OCI-LY3 (cell line): ENCODE measurements around the gene NOD2.

Source experiments
- H2AFZ ChIP-seq: fragments of 200-600, 300-600 bp; shearing (Covaris generic); 2 replicates; pipeline ENCODE4 v1.6.0; 2014; ENCODE audit warnings: antibody characterized with exemption, low read depth, low read length
- H3K27ac ChIP-seq: fragments of 200-600, 300-600 bp; sonication (generic); 2 replicates; pipeline ENCODE4 v1.5.1; 2014; ENCODE audit warnings: mild to moderate bottlenecking, low read length, moderate library complexity, mixed read lengths
- H3K27me3 ChIP-seq: fragments of 200-600, 300-600 bp; sonication (generic); 2 replicates; pipeline ENCODE4 v1.6.1; 2014; ENCODE audit warnings: low read depth, low read length, mixed read lengths
- H3K36me3 ChIP-seq: fragments of 200-600, 300-600 bp; sonication (generic); replicated peaks from 2 replicates; pipeline ENCODE3; 2014; ENCODE audit warnings: low read depth, low read length, mixed read lengths
- H3K4me1 ChIP-seq: fragments of 300-600, 200-600 bp; sonication (generic); 2 replicates; pipeline ENCODE4 v1.6.1; 2014; ENCODE audit warnings: low read length, mixed read lengths
- H3K4me2 ChIP-seq: fragments of 200-600, 300-600 bp; sonication (generic); 2 replicates; pipeline ENCODE4 v1.6.1; 2014; ENCODE audit warnings: low read length, mixed read lengths
- H3K4me3 ChIP-seq: fragments of 300-600, 200-600 bp; sonication (generic); 2 replicates; pipeline ENCODE4 v1.5.1; 2014; ENCODE audit warnings: antibody characterized with exemption, mild to moderate bottlenecking, low read length, moderate library complexity
- H3K79me2 ChIP-seq: fragments of 300-600, 200-600 bp; shearing (Covaris generic); 2 replicates; pipeline ENCODE4 v1.6.1; 2014; ENCODE audit warnings: mild to moderate bottlenecking, low read length, mixed read lengths
- H3K9ac ChIP-seq: fragments of 300-600, 200-600 bp; shearing (Covaris generic); 2 replicates; pipeline ENCODE4 v1.6.0; 2014; ENCODE audit warnings: mild to moderate bottlenecking, low read length, moderate library complexity
- H3K9me3 ChIP-seq: fragments of 200-600, 300-600 bp; shearing (Covaris generic); 2 replicates; pipeline ENCODE4 v1.6.1; 2014; ENCODE audit warnings: low read length, mixed read lengths; ENCODE audit not compliant: insufficient read depth
- H4K20me1 ChIP-seq: fragments of 200-600, 300-600 bp; sonication (generic); 2 replicates; pipeline ENCODE4 v1.6.1; 2016; ENCODE audit warnings: low read length, mixed read lengths; ENCODE audit not compliant: insufficient read depth
- CTCF ChIP-seq: fragments of 200-600, 300-600 bp; sonication (generic); IDR thresholded peaks from 2 replicates; pipeline ENCODE4 v1.5.1; 2014; ENCODE audit warnings: antibody characterized with exemption, low read length, low read depth
- EZH2phosphoT487 ChIP-seq: fragments of 200-600 bp; shearing (Covaris generic); IDR thresholded peaks from 2 replicates; pipeline ENCODE4 v1.6.1; 2018; ENCODE audit warnings: antibody characterized with exemption, mixed run types, low read depth

The NOD2 gene

GRCh38 chr16:50675686-50676610, 17.5 kb upstream of the NOD2 start:
- H3K9ac ChIP-seq, result no peak overlapping the region
- no peak overlapping the region for H3K4me2 ChIP-seq
- no peaks in the 10 kb centered on the region for H3K79me2 ChIP-seq
- H4K20me1 ChIP-seq, result no peaks in the 10 kb centered on the region
- no peaks in the 10 kb centered on the region for H3K27me3 ChIP-seq
- H2AFZ ChIP-seq, result no peak overlapping the region
- TF ChIP-seq EZH2phosphoT487 (no peak), CTCF (no peak)
- H3K27ac ChIP-seq, result no peak overlapping the region
- H3K36me3 ChIP-seq, result peaks cover 48% of the 10 kb centered on the region
- H3K4me1 ChIP-seq, result peaks cover 8% of the 10 kb centered on the region
- peaks cover 13% of the 10 kb centered on the region; the same call in 1 of the 2 replicates for H3K9me3 ChIP-seq
- no peak overlapping the region for H3K4me3 ChIP-seq

GRCh38 chr16:50676684-50677225, 16.7 kb upstream of the NOD2 start:
- H3K9me3 ChIP-seq, result peaks cover 6% of the 10 kb centered on the region; the same call in 1 of the 2 replicates
- H3K4me1 ChIP-seq, result peaks cover 14% of the 10 kb centered on the region
- H3K27me3 ChIP-seq, result no peaks in the 10 kb centered on the region
- H3K27ac ChIP-seq, result no peak overlapping the region
- no peaks in the 10 kb centered on the region for H4K20me1 ChIP-seq
- H3K36me3 ChIP-seq, result peaks cover 40% of the 10 kb centered on the region
- no peak overlapping the region for H3K4me2 ChIP-seq
- H3K79me2 ChIP-seq, result no peaks in the 10 kb centered on the region
- no peak overlapping the region for H2AFZ ChIP-seq
- H3K9ac ChIP-seq, result no peak overlapping the region
- TF ChIP-seq CTCF (0 out of 2 replicates have a peak, but pooled peaks have one; percentile 4), EZH2phosphoT487 (no peak)
- no peak overlapping the region for H3K4me3 ChIP-seq

GRCh38 chr16:50677351-50677750, 16.1 kb upstream of the NOD2 start:
- Histone ChIP-seq H3K9me3 (no peaks in the 10 kb centered on the region), H3K4me1 (peaks cover 20% of the 10 kb centered on the region), H4K20me1 (no peaks in the 10 kb centered on the region), H2AFZ (no peak overlapping the region), H3K27ac (no peak overlapping the region), H3K27me3 (no peaks in the 10 kb centered on the region), H3K4me3 (no peak overlapping the region), H3K4me2 (no peak overlapping the region), H3K36me3 (peaks cover 34% of the 10 kb centered on the region), H3K79me2 (no peaks in the 10 kb centered on the region), H3K9ac (no peak overlapping the region)
- TF ChIP-seq EZH2phosphoT487 (no peak), CTCF (peak; percentile 37)

- Histone ChIP-seq H3K27ac (no peak overlapping the region), H3K9me3 (no peaks in the 10 kb centered on the region), H4K20me1 (no peaks in the 10 kb centered on the region), H2AFZ (no peak overlapping the region), H3K4me1 (peaks cover 31% of the 10 kb centered on the region), H3K4me2 (no peak overlapping the region), H3K4me3 (no peak overlapping the region), H3K9ac (no peak overlapping the region), H3K36me3 (peaks cover 22% of the 10 kb centered on the region), H3K27me3 (no peaks in the 10 kb centered on the region), H3K79me2 (no peaks in the 10 kb centered on the region)
- TF ChIP-seq CTCF, result no peak
- no peak for TF ChIP-seq EZH2phosphoT487
Observed at GRCh38 chr16:50678531-50678930, 14.9 kb upstream of the NOD2 start.
